ENCODE results near the gene DOCK2.
"Not testable (repeated sequence)": the region's sequence is repeated elsewhere in the genome, so short reads cannot be mapped to it uniquely, and the experiment has no call there.

Gene DOCK2

DNA sequence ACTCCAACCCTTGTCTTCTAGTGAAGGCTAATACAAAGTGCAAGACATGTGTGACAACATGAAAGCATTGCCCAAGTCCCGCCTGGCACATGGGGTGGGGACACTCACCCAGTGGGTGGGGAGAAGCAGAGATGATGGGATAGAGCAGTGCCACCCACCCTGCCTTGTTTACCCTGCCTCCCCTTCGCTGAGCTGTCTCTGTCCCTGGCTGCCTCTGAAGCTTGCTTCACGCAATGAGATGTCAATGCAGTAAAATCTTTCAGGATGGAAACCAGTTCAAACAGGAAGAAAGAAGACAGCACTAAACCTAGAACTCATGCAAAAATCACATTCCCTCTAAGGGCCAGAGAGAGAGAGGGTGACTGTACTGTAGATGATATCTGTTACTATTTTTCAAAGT lies 195.2 kb downstream of the DOCK2 start:
- no peak for DNase-seq

GRCh38 chr5:169832845-169833244 lies 195.8 kb downstream of the DOCK2 start:
- no peak for DNase-seq

DNA sequence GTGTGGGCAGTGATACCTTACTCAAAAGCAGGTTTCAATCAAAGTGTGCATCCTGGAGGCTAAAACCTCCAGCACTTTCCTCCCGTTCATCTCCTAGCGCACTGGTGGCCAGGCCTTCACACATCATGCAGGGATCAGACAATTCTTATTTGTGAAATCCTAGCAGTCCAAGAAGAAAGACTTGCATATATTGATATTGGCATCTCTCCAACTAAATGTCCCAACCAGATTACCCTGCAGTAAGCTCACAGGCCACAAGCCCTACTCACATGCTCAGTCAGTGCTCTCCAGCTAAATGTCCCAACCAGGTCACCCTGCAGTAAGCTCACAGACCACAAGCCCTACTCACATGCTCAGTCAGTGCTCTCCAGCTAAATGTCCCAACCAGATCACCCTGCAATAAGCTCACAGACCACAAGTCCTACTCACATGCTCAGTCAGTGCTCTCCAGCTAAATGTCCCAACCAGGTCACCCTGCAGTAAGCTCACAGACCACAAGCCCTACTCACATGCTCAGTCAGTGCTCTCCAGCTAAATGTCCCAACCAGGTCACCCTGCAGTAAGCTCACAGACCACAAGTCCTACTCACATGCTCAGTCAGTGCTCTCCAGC lies 196.7 kb downstream of the DOCK2 start:
- not testable (repeated sequence) for DNase-seq

- DNase-seq = not testable (repeated sequence)
These were observed 197.5 kb downstream of the DOCK2 start for GRCh38 chr5:169834540-169834939.

- no peak for DNase-seq
These were observed 199.9 kb downstream of the DOCK2 start for GRCh38 chr5:169836835-169837536.

GRCh38 chr5:169837686-169838085 lies 200.6 kb downstream of the DOCK2 start:
- DNase-seq = no peak

DNA sequence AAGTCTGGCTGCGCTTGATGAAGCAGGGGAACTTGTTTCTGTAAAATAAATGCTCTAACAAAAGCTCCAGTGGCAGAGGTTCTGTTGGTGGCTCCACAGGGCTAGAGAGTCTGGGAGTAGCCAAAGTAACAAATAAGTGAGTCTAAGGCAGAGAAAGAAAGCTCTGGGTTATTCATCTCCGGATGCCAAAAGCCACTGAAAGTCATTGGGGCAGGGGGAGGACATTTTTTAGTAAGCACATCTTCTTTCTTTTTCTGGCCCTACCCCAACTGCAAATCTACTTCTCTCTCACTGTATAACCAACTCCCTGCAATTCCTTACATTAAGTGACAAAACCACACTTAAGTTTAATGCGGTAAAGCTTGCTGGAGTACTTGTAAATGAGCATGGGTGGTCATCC lies 201.6 kb downstream of the DOCK2 start:
- no peak for DNase-seq

DNA sequence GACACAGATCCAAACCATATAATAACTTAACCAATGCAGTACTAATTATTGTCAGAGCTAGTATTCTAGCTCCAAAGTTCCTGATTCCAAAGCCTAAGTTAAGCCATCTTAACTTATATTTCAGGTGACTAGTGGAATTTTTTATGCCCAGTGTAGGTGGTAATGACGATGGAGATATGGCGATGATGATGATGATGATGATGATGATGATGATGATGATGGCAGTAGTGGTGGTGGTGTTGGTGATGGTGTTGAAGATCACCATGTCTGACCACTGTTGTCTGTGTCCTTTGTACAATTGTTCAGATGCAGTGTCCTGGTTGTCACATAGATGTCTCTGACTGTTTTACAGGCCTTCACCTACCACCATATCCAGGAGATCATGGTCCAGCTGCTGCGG lies 203.3 kb downstream of the DOCK2 start:
- no peak for DNase-seq

GRCh38 chr5:169842699-169843098 lies 205.6 kb downstream of the DOCK2 start:
- no peak for DNase-seq

- DNase-seq = no peak
These were observed 210.4 kb downstream of the DOCK2 start for GRCh38 chr5:169847519-169847918.

- no peak for DNase-seq
These were observed 211.2 kb downstream of the DOCK2 start for GRCh38 chr5:169848271-169848670.

DNA sequence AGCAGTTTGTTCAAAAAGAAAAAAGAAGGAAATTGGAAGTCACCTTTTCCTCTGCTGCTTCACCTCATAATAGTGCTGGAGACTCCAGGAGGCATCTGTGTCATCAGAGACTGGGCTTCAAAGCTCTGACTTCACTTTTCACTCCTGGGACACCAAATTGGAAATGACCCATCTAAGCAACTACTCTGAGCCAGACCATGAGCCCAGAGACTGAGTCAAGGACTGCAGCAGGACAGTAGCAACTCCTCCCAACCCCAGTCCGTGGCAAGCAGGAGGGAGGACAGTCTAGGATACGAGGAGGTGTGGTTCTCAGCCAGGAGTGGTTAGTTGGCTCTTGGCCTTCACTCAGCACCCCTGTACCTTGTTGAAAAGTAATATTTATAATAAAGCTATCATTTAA lies 211.7 kb downstream of the DOCK2 start:
- DNase-seq = no peak

DNA sequence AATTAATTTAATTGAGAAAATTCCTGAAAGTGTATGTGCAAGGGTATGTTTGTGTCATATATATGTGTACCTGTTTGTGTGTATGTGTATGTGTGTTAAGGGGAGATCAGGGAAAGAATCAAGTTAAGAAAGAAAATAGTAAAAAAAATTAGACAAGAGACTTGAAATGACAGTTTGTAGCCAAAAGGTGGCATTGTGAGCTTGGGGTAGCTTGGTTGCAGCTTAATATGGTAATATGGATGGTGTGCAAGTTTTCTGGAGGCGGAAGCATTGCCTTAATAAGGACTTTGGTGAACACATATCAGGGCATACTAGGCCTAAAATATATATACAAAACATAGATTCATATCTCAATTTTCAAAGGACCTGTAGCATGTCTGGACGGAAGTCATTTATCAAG lies 213.3 kb downstream of the DOCK2 start:
- DNase-seq = no peak

DNA sequence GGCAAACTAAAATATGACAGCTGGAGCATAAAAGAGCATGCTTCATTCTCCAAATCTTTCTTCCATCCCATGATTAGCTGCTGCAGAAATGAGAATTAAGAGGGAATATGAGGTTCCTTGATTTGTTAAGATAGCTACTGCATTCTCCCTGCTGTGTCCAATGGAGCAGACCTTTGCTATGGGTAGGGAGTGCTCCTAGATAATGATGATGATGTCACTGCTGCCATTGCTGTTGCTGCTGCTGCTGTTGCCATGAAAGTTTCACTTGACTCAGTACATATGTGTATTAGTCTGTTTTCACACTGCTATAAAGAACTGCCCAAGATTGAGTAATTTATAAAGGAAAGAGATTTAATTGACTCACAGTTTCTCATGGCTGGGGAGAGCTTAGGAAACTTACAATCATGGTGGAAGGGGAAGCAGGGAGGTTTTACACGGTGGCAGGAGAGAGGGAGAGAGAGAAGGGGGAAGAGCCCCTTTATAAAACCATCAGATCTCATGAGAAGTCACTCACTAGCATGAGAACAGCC lies 214.3 kb downstream of the DOCK2 start:
- DNase-seq = no peak

DNA sequence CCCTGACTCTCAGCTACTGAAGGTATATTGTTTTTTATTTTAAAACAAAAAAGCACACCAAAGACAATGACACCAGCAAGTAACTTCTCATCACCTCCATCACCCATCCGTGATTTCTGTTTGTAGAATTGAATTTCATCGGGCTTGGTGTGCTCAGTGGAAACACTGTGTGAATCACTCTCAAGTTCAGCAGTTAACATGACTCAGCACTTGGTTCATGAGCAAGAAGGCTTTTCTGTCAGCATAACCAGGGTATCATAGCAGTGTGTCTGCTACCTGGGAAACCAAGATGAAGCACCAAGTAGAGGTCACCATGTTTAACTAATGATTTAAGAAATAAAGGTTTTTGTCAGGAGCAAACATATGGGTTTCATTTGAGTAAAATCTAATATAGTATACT lies 219.5 kb downstream of the DOCK2 start:
- DNase-seq = peak; percentile 76

GRCh38 chr5:169860585-169860984 lies 223.5 kb downstream of the DOCK2 start:
- no peak for DNase-seq

GRCh38 chr5:169861433-169861832 lies 224.4 kb downstream of the DOCK2 start:
- no peak for DNase-seq

- peak; percentile 87 for DNase-seq
These were observed 224.9 kb downstream of the DOCK2 start for GRCh38 chr5:169861934-169862333.

DNA sequence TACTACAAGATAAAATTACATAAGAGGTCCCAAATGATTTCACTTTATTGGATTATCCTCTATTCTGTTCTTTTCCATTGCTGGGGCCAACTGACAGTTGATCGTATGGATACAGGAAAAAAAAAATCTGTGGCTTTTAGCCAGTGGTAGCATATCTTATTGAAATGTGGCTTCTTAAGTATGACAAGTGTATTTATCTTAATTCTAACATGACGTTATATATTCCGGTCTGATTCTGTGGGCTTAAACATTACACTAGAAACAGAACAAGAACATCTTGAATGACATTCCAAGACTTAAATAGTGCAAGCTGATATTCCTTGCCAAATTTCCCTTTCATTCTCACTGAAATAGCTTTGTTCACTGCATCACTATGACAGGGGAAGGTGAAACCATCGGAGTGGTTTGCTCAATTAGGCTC lies 225.3 kb downstream of the DOCK2 start:
- DNase-seq = no peak

DNA sequence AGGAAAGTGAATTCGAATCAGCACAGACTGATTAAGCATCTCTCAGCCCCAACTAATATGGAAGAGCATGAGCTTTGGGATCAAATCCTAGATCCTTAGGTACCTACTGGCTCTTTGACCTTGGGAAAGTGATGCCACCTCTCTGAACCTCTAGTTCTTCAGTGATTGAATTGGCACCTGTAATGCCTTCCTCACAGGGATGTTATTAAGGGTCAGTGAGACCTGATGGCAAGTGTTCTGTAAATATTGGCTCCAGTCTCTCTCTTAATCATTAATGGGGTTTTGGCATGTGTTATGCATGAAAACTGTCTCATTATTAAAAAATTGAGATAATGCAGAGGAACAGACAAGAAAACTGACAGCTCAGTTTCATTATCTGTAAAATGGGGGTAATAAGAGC lies 227.4 kb downstream of the DOCK2 start:
- DNase-seq = no peak

GRCh38 chr5:169867347-169867746 lies 230.3 kb downstream of the DOCK2 start:
- no peak for DNase-seq

GRCh38 chr5:169869066-169869465 lies 232.0 kb downstream of the DOCK2 start:
- no peak for DNase-seq

DNA sequence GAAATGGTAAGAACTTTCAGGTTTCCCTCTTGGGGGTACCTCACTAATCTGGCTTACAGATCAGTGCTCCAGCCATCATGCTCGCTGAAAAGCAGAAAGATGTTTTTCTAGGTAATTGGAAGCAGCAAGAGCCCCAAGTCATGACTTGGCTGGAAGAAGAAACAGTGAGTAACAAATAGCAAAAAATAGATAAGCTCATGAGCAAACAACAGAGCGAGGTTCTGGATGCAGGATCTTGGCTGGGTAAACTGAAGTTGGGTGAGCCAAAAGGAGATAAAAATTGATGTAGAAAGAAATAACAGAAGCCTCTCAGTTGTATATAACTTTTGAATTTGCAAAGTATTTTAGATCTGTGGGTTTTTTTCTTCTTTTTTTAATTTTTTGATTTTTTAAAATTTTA lies 233.1 kb downstream of the DOCK2 start:
- no peak for DNase-seq

GRCh38 chr5:169871826-169872490 lies 234.9 kb downstream of the DOCK2 start:
- no peak for DNase-seq
